A204.1 (cell line): ENCODE data around the gene BCKDHA.
"Not testable (repeated sequence)": the region's sequence is repeated elsewhere in the genome, so short reads cannot be mapped to it uniquely, and the experiment has no call there.

Experiments
- FAIRE-seq: peaks from 2 replicates; lab custom pipeline; 2012; peaks lifted over from hg19 to GRCh38; lab: Jason Lieb, UNC

The BCKDHA gene

GRCh38 chr19:41449079-41449864, 51.7 kb downstream of the BCKDHA start:
- no peak for FAIRE-seq

DNA sequence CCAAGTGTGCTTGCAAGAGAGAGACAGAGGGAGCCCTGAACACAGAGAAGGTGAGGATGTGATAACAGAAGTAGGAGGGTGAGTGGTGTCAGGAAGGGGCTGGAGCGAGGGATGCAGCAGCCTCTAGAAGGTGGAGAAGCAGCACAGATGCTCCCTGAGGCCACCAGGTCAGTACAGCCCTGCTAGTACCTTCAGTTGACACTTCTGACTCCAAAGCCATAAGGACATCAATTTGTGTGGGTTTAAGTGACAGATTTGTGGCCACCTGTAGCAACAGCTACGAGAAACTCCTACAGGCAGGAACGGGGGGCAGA, 52.2 kb downstream of the BCKDHA start:
- FAIRE-seq, result no peak

- no peak for FAIRE-seq
Measured at GRCh38 chr19:41452584-41453275, 55.1 kb downstream of the BCKDHA start.

DNA sequence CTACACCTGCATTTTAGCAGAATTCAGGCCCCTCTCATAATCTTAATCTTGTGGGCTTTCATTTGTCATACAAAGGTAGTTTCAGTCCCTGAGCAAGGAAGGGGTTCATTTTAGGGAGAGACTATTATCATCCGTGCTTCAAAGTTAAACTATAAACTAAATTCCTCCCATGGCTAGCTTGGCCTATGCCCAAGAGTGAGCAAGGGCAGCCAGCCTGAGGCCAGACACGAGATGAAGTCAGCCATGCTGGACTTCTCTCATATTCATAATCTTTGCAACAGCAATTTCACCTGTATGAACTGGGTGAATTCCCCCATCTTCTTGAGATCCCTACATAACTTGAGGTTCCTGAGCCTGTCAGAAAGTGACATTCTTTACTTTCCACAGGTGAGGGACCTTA, 58.3 kb downstream of the BCKDHA start:
- FAIRE-seq, result no peak

DNA sequence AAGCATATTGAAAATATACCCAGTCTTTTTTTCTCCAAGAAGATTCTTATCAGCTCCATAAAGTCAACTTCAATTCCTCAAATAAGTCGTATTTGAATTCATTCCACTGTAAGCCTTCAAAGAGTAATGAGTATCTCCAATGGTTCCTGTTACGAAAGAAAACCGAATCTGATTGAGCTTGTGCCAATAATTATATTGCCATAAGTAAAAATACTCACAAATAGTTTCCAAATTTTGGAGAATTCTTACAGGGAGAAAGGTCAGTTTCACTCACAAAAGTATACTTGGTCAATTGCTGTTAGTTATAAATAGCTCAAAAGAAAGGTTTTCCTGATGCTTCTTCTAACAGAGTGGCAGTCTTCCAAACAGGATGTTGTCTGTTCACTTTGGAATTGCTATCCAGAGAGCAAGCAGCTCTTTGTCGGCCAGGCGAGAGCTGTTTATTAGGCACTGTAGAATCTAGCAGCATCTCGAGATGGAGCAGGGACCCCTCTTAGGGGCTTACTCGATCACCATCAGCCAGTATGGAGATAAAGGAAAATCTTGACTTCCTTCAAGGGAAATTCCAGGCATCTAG, 58.8 kb downstream of the BCKDHA start:
- no peak for FAIRE-seq

- FAIRE-seq, result no peak
Measured at GRCh38 chr19:41457241-41457640, 59.6 kb downstream of the BCKDHA start.

DNA sequence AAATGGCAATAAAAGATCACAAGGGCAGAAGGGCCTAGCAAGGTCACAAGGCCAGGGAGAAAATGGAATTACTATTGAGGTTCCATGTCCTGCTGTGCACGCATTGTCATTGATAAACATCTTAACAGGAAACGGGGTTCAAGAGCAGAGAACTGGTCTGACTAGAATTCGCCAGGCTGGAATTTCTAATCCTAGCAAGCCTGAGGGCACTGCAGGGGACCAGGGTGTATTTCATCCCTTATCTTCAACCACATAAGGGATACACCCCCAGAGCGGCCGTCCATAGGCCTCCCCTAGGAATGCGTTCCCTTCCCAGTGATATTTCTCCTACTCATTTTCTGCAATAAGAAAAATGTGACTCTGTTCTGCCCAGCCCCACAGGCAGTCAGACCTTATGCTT, 64.9 kb downstream of the BCKDHA start:
- FAIRE-seq, result no peak

DNA sequence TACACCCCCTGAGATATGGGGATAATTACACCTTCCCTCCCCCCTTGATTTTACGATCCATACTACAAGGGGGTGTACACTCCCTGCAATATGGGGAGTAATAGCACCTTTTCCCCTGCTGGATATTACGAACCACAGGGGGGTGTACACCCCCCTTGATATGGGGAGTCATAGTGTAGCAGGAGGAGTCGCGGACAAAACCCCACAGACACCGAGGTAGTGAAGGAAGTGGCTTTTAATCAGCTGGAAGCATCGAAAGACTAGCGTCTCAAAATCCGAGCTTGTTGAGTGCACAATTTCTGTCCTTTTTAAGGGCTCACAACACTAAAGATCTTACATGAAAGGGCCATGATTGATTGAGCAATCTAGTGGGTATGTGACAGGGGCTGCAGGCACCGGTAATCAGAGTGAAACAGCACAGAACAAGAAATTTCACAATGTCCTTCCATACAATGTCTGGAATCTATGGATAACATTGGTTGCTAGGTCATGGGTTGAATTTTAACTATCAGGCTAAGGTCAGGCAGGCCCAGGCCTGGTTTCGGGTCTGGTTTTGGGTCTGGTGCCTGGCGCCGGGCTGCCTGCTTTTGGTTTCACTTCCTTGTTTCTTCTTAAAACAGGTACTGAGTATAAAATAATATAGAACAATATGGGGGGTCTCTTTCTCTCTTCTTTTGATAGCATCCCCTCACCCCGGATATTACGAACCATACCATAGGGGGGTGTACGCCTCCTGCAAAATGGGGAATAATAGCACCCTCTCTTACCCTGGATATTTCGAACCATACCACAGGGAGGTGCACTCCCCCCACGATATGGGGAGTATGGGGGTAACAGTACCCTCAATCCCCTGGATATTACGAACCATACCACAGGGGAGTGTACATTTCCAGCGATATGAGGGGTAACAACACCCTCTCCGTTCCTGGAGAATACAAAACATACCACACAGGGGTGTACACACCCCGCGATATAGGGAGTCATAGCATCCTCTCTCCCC, 65.9 kb downstream of the BCKDHA start:
- not testable (repeated sequence) for FAIRE-seq
